Measurements from ENCODE around the gene UBE2H.
"Not testable (repeated sequence)": the region's sequence is repeated elsewhere in the genome, so short reads cannot be mapped to it uniquely, and the experiment has no call there.

UBE2H gene

GRCh38 chr7:129825209-129825970, 127.4 kb downstream of the UBE2H start:
- Mint-ChIP-seq H3K9me3 (no peaks in the 10 kb centered on the region), H3K27ac (peak overlapping the region; percentile 82), H3K4me3 (peak overlapping the region; percentile 85), H3K27me3 (no peaks in the 10 kb centered on the region), H3K36me3 (ENCODE audit: low read depth) (no peaks in the 10 kb centered on the region), H3K4me1 (ENCODE audit: low read depth) (peaks cover 24% of the 10 kb centered on the region)
- DNase-seq = peak; percentile 97

GRCh38 chr7:129824291-129825208, 128.2 kb downstream of the UBE2H start:
- Mint-ChIP-seq H3K4me1 (ENCODE audit: low read depth) (peaks cover 18% of the 10 kb centered on the region), H3K36me3 (ENCODE audit: low read depth) (no peaks in the 10 kb centered on the region), H3K9me3 (no peaks in the 10 kb centered on the region), H3K27me3 (no peaks in the 10 kb centered on the region), H3K27ac (peak overlapping the region; percentile 76), H3K4me3 (peak overlapping the region; percentile 85)
- DNase-seq = no peak

- H3K27me3 Mint-ChIP-seq; H3K36me3 Mint-ChIP-seq (ENCODE audit: low read depth); H3K4me3 Mint-ChIP-seq; DNase-seq; H3K27ac Mint-ChIP-seq; H3K9me3 Mint-ChIP-seq: not testable (repeated sequence)
- H3K4me1 Mint-ChIP-seq (ENCODE audit: low read depth) = peaks cover 11% of the 10 kb centered on the region
These were observed 129.6 kb downstream of the UBE2H start for GRCh38 chr7:129823143-129823542.

- DNase-seq = no peak
- Mint-ChIP-seq H3K36me3 (ENCODE audit: low read depth) (no peaks in the 10 kb centered on the region), H3K27me3 (no peaks in the 10 kb centered on the region), H3K4me1 (ENCODE audit: low read depth) (peaks cover 11% of the 10 kb centered on the region), H3K9me3 (peaks cover 11% of the 10 kb centered on the region), H3K4me3 (no peak overlapping the region), H3K27ac (no peak overlapping the region)
These were observed 131.3 kb downstream of the UBE2H start for GRCh38 chr7:129821476-129821875.

- Mint-ChIP-seq H3K27me3 (no peaks in the 10 kb centered on the region), H3K36me3 (ENCODE audit: low read depth) (no peaks in the 10 kb centered on the region), H3K4me3 (no peak overlapping the region), H3K9me3 (peaks cover 11% of the 10 kb centered on the region), H3K27ac (no peak overlapping the region), H3K4me1 (ENCODE audit: low read depth) (no peaks in the 10 kb centered on the region)
- DNase-seq = no peak
These were observed 136.0 kb downstream of the UBE2H start for GRCh38 chr7:129816742-129817141.

- Mint-ChIP-seq H3K27me3 (no peaks in the 10 kb centered on the region), H3K36me3 (ENCODE audit: low read depth) (no peaks in the 10 kb centered on the region), H3K4me3 (no peak overlapping the region), H3K27ac (no peak overlapping the region), H3K4me1 (ENCODE audit: low read depth) (no peaks in the 10 kb centered on the region), H3K9me3 (no peaks in the 10 kb centered on the region)
- no peak for DNase-seq
These were observed 144.9 kb downstream of the UBE2H start for GRCh38 chr7:129807863-129808262.

- H3K27me3 Mint-ChIP-seq = no peaks in the 10 kb centered on the region
- no peak overlapping the region for H3K27ac Mint-ChIP-seq
- H3K9me3 Mint-ChIP-seq = no peaks in the 10 kb centered on the region
- H3K36me3 Mint-ChIP-seq (ENCODE audit: low read depth) = no peaks in the 10 kb centered on the region
- H3K4me1 Mint-ChIP-seq (ENCODE audit: low read depth) = no peaks in the 10 kb centered on the region
- DNase-seq = no peak
- H3K4me3 Mint-ChIP-seq = no peak overlapping the region
These were observed 147.7 kb downstream of the UBE2H start for GRCh38 chr7:129804890-129805719.

- H3K36me3 Mint-ChIP-seq (ENCODE audit: low read depth) = no peaks in the 10 kb centered on the region
- H3K27ac Mint-ChIP-seq = no peak overlapping the region
- no peaks in the 10 kb centered on the region for H3K4me1 Mint-ChIP-seq (ENCODE audit: low read depth)
- H3K9me3 Mint-ChIP-seq = no peaks in the 10 kb centered on the region
- H3K27me3 Mint-ChIP-seq = no peaks in the 10 kb centered on the region
- H3K4me3 Mint-ChIP-seq = no peak overlapping the region
- no peak for DNase-seq
These were observed 148.5 kb downstream of the UBE2H start for GRCh38 chr7:129804111-129804889.

GRCh38 chr7:129803546-129804081, 149.1 kb downstream of the UBE2H start:
- no peak for DNase-seq
- H3K4me3 Mint-ChIP-seq = no peak overlapping the region
- no peaks in the 10 kb centered on the region for H3K27me3 Mint-ChIP-seq

GRCh38 chr7:129801882-129802281, 150.9 kb downstream of the UBE2H start:
- H3K4me1 Mint-ChIP-seq (ENCODE audit: low read depth) = no peaks in the 10 kb centered on the region

More at GRCh38 chr7:129803546-129804081, 149.1 kb downstream of the UBE2H start:
- no peaks in the 10 kb centered on the region for H3K9me3 Mint-ChIP-seq
- no peaks in the 10 kb centered on the region for H3K36me3 Mint-ChIP-seq (ENCODE audit: low read depth)
- H3K27ac Mint-ChIP-seq = no peak overlapping the region
- no peaks in the 10 kb centered on the region for H3K4me1 Mint-ChIP-seq (ENCODE audit: low read depth)

GRCh38 chr7:129800901-129801300, 151.9 kb downstream of the UBE2H start:
- no peak for DNase-seq
- no peaks in the 10 kb centered on the region for H3K4me1 Mint-ChIP-seq (ENCODE audit: low read depth)
- H3K9me3 Mint-ChIP-seq = no peaks in the 10 kb centered on the region
- no peaks in the 10 kb centered on the region for H3K36me3 Mint-ChIP-seq (ENCODE audit: low read depth)
- H3K27ac Mint-ChIP-seq = no peak overlapping the region
- H3K27me3 Mint-ChIP-seq = no peaks in the 10 kb centered on the region
- H3K4me3 Mint-ChIP-seq = no peak overlapping the region

More at GRCh38 chr7:129801882-129802281, 150.9 kb downstream of the UBE2H start:
- DNase-seq = no peak
- Mint-ChIP-seq H3K27me3 (no peaks in the 10 kb centered on the region), H3K9me3 (no peaks in the 10 kb centered on the region), H3K36me3 (ENCODE audit: low read depth) (no peaks in the 10 kb centered on the region), H3K4me3 (no peak overlapping the region), H3K27ac (no peak overlapping the region)

GRCh38 chr7:129799350-129799955, 153.3 kb downstream of the UBE2H start:
- no peaks in the 10 kb centered on the region for H3K36me3 Mint-ChIP-seq (ENCODE audit: low read depth)
- H3K27me3 Mint-ChIP-seq = no peaks in the 10 kb centered on the region
- DNase-seq = no peak
- no peaks in the 10 kb centered on the region for H3K9me3 Mint-ChIP-seq
- H3K4me3 Mint-ChIP-seq = no peak overlapping the region
- no peak overlapping the region for H3K27ac Mint-ChIP-seq
- no peaks in the 10 kb centered on the region for H3K4me1 Mint-ChIP-seq (ENCODE audit: low read depth)

- H3K4me1 Mint-ChIP-seq (ENCODE audit: low read depth) = no peaks in the 10 kb centered on the region
- H3K9me3 Mint-ChIP-seq = no peaks in the 10 kb centered on the region
- H3K4me3 Mint-ChIP-seq = no peak overlapping the region
- H3K27me3 Mint-ChIP-seq = no peaks in the 10 kb centered on the region
- no peak for DNase-seq
- no peaks in the 10 kb centered on the region for H3K36me3 Mint-ChIP-seq (ENCODE audit: low read depth)
- no peak overlapping the region for H3K27ac Mint-ChIP-seq
These were observed 154.0 kb downstream of the UBE2H start for GRCh38 chr7:129798616-129799349.
